Measurements from ENCODE around the gene HIC2.
"Not testable (repeated sequence)": the region's sequence is repeated elsewhere in the genome, so short reads cannot be mapped to it uniquely, and the experiment has no call there.

Gene HIC2, protein sequence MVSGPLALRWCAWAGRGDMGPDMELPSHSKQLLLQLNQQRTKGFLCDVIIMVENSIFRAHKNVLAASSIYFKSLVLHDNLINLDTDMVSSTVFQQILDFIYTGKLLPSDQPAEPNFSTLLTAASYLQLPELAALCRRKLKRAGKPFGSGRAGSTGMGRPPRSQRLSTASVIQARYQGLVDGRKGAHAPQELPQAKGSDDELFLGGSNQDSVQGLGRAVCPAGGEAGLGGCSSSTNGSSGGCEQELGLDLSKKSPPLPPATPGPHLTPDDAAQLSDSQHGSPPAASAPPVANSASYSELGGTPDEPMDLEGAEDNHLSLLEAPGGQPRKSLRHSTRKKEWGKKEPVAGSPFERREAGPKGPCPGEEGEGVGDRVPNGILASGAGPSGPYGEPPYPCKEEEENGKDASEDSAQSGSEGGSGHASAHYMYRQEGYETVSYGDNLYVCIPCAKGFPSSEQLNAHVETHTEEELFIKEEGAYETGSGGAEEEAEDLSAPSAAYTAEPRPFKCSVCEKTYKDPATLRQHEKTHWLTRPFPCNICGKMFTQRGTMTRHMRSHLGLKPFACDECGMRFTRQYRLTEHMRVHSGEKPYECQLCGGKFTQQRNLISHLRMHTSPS

GRCh38 chr22:21417227-21417746 lies at the start of gene HIC2:
Gene HIC2, plus strand, starts transcription at chr22:21417371. Its CDS starts 25,461 bp downstream, at chr22:21442832.
- not testable (repeated sequence) for H3K4me2 ChIP-seq (ENCODE audit: low read depth, low read length, poor library complexity, severe bottlenecking); H3F3A ChIP-seq (ENCODE audit: insufficient read depth); H3K9me3 ChIP-seq (ENCODE audit: insufficient read depth, low read length); H3K27me3 ChIP-seq (ENCODE audit: low read length); H3K36me3 ChIP-seq (ENCODE audit: low read length); H3K27ac ChIP-seq (ENCODE audit: low read depth, low read length); H2AFZ ChIP-seq (ENCODE audit: low read depth, low read length, severe bottlenecking); H3K4me3 ChIP-seq (ENCODE audit: insufficient read depth, low read length, poor library complexity, severe bottlenecking); H3K9me2 ChIP-seq (replicated peaks; ENCODE audit: insufficient read depth, low read length); H3K79me2 ChIP-seq (ENCODE audit: insufficient read depth, low read length); H3K9ac ChIP-seq (ENCODE audit: low read length); H4K20me1 ChIP-seq (ENCODE audit: low read depth, low read length)

DNA sequence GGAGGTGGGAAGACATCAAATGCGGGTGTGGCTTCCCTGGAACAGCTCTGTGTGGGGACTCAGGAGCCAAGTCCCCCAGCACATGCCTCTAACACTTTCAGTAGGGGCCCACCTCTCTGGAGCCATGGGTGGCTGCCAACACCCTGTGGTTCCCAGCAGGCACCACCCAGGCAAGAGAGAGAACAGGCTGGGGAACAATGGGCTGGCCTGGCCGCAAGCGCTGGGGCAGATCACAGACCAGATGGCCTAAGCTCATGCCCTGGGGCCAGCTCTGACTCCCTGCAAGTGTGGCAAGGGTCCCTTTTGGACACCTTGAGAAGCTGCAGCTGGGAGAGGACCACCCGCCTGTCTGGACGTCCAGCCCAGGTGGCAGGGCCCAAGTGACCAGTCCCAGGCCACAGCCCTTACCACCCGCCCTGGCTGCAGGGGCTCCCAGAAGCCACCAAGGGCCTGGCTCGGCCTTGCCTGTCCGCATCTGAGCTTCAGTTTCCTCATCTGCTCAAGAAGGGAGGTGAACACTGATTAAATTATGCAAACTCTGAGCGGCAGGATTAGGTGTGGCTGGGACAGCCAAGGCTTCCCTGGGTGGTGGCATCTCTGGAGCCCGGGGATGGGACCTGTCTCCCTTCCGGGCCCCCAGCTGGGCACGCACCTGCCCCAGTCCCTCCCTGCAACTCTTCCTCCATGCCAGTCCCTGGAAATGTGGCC lies 48.4 kb upstream of the HIC2 start:
- H4K20me1 ChIP-seq (ENCODE audit: low read depth, low read length); H3K79me2 ChIP-seq (ENCODE audit: insufficient read depth, low read length); H3K27ac ChIP-seq (ENCODE audit: low read depth, low read length); H2AFZ ChIP-seq (ENCODE audit: low read depth, low read length, severe bottlenecking); H3F3A ChIP-seq (ENCODE audit: insufficient read depth); H3K9ac ChIP-seq (ENCODE audit: low read length); H3K36me3 ChIP-seq (ENCODE audit: low read length); H3K4me2 ChIP-seq (ENCODE audit: low read depth, low read length, poor library complexity, severe bottlenecking); H3K9me3 ChIP-seq (ENCODE audit: insufficient read depth, low read length); H3K9me2 ChIP-seq (replicated peaks; ENCODE audit: insufficient read depth, low read length); H3K27me3 ChIP-seq (ENCODE audit: low read length); H3K4me3 ChIP-seq (ENCODE audit: insufficient read depth, low read length, poor library complexity, severe bottlenecking): not testable (repeated sequence)

DNA sequence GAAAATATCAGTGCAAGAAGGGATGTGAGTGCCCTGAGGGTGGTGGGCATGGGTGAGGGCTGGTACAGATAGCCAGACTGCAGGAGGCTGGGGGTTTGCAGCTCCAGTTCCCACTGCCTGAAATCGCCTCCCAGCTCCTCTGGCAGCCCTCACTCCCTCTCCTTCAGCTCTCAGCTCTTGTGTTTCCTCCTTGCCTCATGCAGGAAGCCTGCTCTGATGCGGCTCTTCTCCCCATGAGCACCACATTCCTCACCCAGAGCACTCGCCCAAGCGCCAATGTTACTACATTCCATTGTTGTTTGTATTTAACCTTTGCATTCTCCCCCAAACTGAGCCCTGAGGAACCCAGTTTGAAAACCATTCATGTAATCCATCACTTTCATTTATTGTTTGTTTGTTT lies 41.3 kb upstream of the HIC2 start:
- not testable (repeated sequence) for H3K4me2 ChIP-seq (ENCODE audit: low read depth, low read length, poor library complexity, severe bottlenecking); H3K27me3 ChIP-seq (ENCODE audit: low read length); H3F3A ChIP-seq (ENCODE audit: insufficient read depth); H3K9me3 ChIP-seq (ENCODE audit: insufficient read depth, low read length); H2AFZ ChIP-seq (ENCODE audit: low read depth, low read length, severe bottlenecking); H3K36me3 ChIP-seq (ENCODE audit: low read length); H3K4me3 ChIP-seq (ENCODE audit: insufficient read depth, low read length, poor library complexity, severe bottlenecking); H3K9me2 ChIP-seq (replicated peaks; ENCODE audit: insufficient read depth, low read length); H4K20me1 ChIP-seq (ENCODE audit: low read depth, low read length); H3K27ac ChIP-seq (ENCODE audit: low read depth, low read length); H3K79me2 ChIP-seq (ENCODE audit: insufficient read depth, low read length); H3K9ac ChIP-seq (ENCODE audit: low read length)

DNA sequence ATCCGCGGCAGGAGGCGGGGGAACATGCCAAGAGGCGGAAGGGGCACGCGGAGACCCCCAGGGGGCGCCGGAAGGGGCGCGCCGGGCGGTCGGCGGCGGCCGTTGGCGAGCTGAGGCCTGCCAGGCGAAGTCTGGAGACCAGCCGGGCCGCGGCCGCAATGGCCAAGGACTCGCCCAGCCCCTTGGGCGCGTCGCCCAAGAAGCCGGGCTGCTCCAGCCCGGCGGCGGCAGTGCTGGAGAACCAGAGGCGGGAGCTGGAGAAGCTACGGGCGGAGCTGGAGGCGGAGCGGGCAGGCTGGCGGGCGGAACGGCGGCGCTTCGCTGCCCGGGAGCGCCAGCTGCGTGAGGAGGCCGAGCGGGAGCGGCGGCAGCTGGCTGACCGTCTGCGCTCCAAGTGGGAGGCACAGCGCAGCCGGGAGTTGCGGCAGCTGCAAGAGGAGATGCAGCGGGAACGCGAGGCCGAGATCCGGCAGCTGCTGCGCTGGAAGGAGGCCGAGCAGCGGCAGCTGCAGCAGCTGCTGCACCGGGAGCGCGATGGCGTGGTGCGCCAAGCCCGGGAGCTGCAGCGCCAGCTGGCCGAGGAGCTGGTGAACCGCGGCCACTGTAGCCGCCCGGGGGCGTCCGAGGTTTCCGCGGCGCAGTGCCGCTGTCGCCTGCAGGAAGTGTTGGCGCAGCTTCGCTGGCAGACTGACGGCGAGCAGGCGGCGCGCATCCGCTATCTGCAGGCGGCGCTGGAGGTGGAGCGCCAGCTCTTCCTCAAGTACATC lies 33.3 kb upstream of the HIC2 start, which contains the start of gene RIMBP3B:
Gene RIMBP3B, plus strand, starts transcription at position 51 of the 767 bp plus-strand sequence. Its CDS starts 108 bp downstream, at position 159.
- H3K9me3 ChIP-seq (ENCODE audit: insufficient read depth, low read length); H3K9me2 ChIP-seq (replicated peaks; ENCODE audit: insufficient read depth, low read length); H3K4me2 ChIP-seq (ENCODE audit: low read depth, low read length, poor library complexity, severe bottlenecking); H3K9ac ChIP-seq (ENCODE audit: low read length); H3K4me3 ChIP-seq (ENCODE audit: insufficient read depth, low read length, poor library complexity, severe bottlenecking); H3K36me3 ChIP-seq (ENCODE audit: low read length); H4K20me1 ChIP-seq (ENCODE audit: low read depth, low read length); H3K79me2 ChIP-seq (ENCODE audit: insufficient read depth, low read length); H3F3A ChIP-seq (ENCODE audit: insufficient read depth); H3K27me3 ChIP-seq (ENCODE audit: low read length); H2AFZ ChIP-seq (ENCODE audit: low read depth, low read length, severe bottlenecking); H3K27ac ChIP-seq (ENCODE audit: low read depth, low read length): not testable (repeated sequence)

DNA sequence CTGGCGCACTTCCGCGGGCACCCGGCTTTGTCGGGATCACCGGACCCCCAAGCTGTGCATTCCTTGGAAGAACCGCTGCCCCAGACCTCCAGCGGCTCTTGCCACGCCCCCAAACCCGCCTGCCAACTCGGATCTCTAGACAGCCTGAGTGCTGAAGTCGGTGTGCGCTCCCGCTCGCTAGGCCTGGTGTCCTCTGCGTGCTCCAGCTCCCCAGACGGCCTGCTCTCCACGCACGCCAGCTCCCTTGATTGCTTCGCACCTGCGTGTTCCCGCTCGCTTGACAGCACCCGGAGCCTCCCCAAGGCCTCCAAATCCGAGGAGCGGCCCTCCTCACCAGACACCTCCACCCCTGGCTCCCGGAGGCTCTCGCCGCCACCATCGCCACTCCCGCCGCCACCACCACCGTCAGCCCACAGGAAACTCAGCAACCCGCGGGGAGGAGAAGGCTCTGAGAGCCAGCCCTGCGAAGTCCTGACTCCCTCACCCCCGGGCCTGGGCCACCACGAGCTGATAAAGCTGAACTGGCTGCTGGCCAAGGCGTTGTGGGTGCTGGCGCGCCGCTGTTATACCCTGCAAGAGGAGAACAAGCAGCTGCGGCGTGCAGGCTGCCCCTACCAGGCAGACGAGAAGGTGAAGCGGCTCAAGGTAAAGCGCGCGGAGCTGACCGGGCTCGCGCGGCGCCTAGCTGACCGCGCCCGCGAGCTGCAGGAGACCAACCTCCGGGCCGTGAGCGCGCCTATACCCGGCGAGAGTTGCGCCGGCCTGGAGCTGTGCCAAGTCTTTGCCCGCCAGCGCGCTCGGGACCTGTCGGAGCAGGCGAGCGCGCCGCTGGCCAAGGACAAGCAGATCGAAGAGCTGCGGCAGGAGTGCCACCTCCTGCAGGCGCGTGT lies 32.5 kb upstream of the HIC2 start:
- not testable (repeated sequence) for H3F3A ChIP-seq (ENCODE audit: insufficient read depth); H2AFZ ChIP-seq (ENCODE audit: low read depth, low read length, severe bottlenecking); H3K27me3 ChIP-seq (ENCODE audit: low read length); H3K27ac ChIP-seq (ENCODE audit: low read depth, low read length); H3K4me3 ChIP-seq (ENCODE audit: insufficient read depth, low read length, poor library complexity, severe bottlenecking); H3K9me2 ChIP-seq (replicated peaks; ENCODE audit: insufficient read depth, low read length); H4K20me1 ChIP-seq (ENCODE audit: low read depth, low read length); H3K9ac ChIP-seq (ENCODE audit: low read length); H3K4me2 ChIP-seq (ENCODE audit: low read depth, low read length, poor library complexity, severe bottlenecking); H3K9me3 ChIP-seq (ENCODE audit: insufficient read depth, low read length); H3K36me3 ChIP-seq (ENCODE audit: low read length); H3K79me2 ChIP-seq (ENCODE audit: insufficient read depth, low read length)

GRCh38 chr22:21389480-21389879 lies 27.7 kb upstream of the HIC2 start:
- H3K9me2 ChIP-seq (replicated peaks; ENCODE audit: insufficient read depth, low read length); H3K27me3 ChIP-seq (ENCODE audit: low read length); H4K20me1 ChIP-seq (ENCODE audit: low read depth, low read length); H3K79me2 ChIP-seq (ENCODE audit: insufficient read depth, low read length); H3K9me3 ChIP-seq (ENCODE audit: insufficient read depth, low read length); H3F3A ChIP-seq (ENCODE audit: insufficient read depth); H2AFZ ChIP-seq (ENCODE audit: low read depth, low read length, severe bottlenecking); H3K4me3 ChIP-seq (ENCODE audit: insufficient read depth, low read length, poor library complexity, severe bottlenecking); H3K36me3 ChIP-seq (ENCODE audit: low read length); H3K4me2 ChIP-seq (ENCODE audit: low read depth, low read length, poor library complexity, severe bottlenecking); H3K9ac ChIP-seq (ENCODE audit: low read length); H3K27ac ChIP-seq (ENCODE audit: low read depth, low read length): not testable (repeated sequence)

- not testable (repeated sequence) for H3K36me3 ChIP-seq (ENCODE audit: low read length); H3F3A ChIP-seq (ENCODE audit: insufficient read depth); H3K4me2 ChIP-seq (ENCODE audit: low read depth, low read length, poor library complexity, severe bottlenecking); H3K9me2 ChIP-seq (replicated peaks; ENCODE audit: insufficient read depth, low read length); H2AFZ ChIP-seq (ENCODE audit: low read depth, low read length, severe bottlenecking); H3K9me3 ChIP-seq (ENCODE audit: insufficient read depth, low read length); H3K27ac ChIP-seq (ENCODE audit: low read depth, low read length); H3K79me2 ChIP-seq (ENCODE audit: insufficient read depth, low read length); H4K20me1 ChIP-seq (ENCODE audit: low read depth, low read length); H3K9ac ChIP-seq (ENCODE audit: low read length); H3K4me3 ChIP-seq (ENCODE audit: insufficient read depth, low read length, poor library complexity, severe bottlenecking); H3K27me3 ChIP-seq (ENCODE audit: low read length)
Measured at GRCh38 chr22:21390013-21390412, 27.2 kb upstream of the HIC2 start.

All from SU-DHL-6 (cell line).